ENCODE data around the gene ZNF497. TPM values are rescaled to one million over a fixed set of nuclear protein-coding genes. Genes with fewer than 3 reads are reported as not detected.

Gene ZNF497
- total and polyA plus RNA-seq, 2 of the 8 experiments (the other 6 are each of a cell fraction or from before 2014, with no cell fraction given): 0.93 to 1.4 TPM

- TF ChIP-seq SIX5 (IDR thresholded peaks at IDR 0.05; ENCODE audit: low read depth, low read length): no peak
- TF ChIP-seq CHD2 (IDR thresholded peaks at IDR 0.05; ENCODE audit: low read length): no peak
- no peak for TF ChIP-seq EZH2 (IDR thresholded peaks at IDR 0.05; ENCODE audit: low read depth, low read length, severe bottlenecking)
- TF ChIP-seq CHD7 (IDR thresholded peaks at IDR 0.05; ENCODE audit: insufficient replicate concordance, low read length): no peak
- TF ChIP-seq ASH2L (IDR thresholded peaks at IDR 0.05; ENCODE audit: low read length): no peak
- no peak for TF ChIP-seq SIN3A (conservative IDR thresholded peaks at IDR 0.05 in 1 of 2, IDR thresholded peaks at IDR 0.05 in 1 of 2; ENCODE audit: low read depth in 1 of 2, low read length in 2 of 2)
- TF ChIP-seq CEBPB (IDR thresholded peaks at IDR 0.05; ENCODE audit: low read depth, low read length): no peak
These were observed 22.9 kb upstream of the ZNF497 start (continued) for GRCh38 chr19:58385313-58385890.

Data from H1 (cell line).